ENCODE data around the gene RIMS3.
A peak's percentile ranks its signal among the peaks of the same experiment; 100 is the strongest.

Gene RIMS3

DNA sequence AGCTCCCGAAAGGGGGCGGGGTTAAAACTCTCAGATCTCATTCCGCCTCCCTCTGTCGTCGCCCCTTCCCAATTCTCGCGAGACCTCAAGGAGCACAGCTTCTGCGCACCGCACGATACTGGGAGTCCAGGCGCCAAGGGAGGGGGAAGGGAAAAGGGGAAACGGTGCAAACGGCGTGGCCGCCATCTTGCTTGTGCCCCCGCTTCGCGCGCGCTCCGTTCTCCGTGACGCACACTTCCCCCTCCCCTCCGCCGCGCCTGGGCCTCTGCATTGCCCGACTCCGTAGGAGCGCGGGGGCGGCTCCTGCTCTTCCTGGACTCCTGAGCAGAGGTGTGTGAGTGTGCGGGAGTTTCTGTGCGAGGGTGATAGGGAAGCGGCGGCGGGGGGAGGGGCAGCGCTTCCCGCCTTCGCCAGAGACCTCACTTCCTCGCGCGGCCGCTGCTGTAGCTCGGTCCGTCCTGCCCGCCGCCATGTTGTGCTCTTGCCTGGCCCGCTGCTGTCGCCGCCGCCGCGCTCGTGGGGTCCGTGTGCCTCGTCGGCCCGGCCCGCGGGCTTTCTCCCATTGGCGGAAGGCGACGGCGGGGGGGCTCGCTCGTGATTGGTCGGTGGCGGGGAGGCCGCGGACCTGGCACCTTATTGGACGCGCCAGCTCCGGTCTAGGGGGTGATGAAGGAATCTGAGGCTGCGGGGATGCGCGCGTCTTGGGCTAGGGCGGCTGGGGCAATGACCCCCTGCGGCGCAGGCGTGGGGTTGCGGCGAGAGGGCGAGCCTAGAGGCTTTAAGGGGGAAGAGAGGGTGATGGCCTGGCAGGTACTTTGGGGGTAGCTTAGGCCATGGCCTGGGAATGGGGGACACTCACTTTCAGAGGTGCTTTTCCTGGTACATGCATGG is 26.3 kb upstream of the RIMS3 start, which contains the start of gene NFYC:
Gene NFYC (plus strand): TSS at position 167 of the 891 bp plus-strand sequence. CDS start 47,140 bp downstream, outside the sequence.
- peak; percentile 97 for DNase-seq (ENCODE audit: low read depth)

DNA sequence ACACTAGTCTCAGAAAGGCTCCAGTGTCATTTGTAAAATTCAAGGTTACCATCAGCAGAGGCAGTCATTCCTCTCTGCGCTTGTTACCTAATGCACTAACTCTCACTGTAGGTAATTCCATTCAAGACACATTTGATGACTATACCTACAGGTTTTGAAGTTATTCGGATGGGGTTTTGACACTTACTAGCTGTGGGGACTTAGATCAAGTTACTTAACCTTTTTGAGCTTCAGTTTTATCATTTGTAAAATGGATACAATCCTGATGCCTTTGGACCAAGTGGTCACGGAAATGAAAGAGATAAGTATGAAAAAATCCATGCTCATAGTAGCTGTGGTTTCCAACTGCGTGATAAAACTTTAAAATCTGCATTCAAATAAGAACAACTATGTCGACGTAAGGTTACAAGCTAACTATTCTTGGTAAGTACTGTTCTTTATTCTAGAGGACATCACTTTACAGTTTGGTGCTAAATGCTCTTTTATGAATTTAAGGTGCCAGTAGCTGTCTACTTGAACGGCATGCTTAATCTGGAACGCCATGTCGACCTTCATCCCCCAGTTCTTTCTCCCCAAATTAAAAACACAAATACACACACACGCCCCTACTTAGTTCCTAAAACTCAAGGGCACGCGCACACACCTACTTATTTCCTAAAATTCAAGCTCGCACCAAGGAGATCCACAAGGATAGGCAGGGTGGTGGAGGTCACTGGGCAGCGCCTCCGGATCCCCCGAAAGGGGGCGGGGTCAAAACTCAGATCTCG is 25.5 kb upstream of the RIMS3 start:
- DNase-seq (ENCODE audit: low read depth), result no peak

DNA sequence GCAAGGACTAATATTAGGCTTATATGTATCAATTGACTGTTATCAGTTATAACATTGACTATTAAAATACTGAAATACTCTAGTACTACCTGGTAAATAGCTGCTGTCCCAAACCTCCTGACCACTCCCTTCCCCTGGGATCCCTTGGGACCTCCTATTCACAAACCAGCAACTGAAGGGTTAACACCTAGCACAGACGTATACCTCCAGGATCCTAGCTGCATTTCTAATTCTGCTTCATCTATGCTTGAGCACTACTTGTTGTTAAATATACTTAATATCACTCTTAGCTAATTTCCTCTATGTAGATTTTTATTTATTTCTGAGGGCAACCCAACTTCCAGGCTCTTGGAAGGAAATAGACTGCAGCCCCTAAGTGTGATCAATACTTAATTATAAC is 24.3 kb upstream of the RIMS3 start:
- DNase-seq (ENCODE audit: low read depth), result no peak

DNA sequence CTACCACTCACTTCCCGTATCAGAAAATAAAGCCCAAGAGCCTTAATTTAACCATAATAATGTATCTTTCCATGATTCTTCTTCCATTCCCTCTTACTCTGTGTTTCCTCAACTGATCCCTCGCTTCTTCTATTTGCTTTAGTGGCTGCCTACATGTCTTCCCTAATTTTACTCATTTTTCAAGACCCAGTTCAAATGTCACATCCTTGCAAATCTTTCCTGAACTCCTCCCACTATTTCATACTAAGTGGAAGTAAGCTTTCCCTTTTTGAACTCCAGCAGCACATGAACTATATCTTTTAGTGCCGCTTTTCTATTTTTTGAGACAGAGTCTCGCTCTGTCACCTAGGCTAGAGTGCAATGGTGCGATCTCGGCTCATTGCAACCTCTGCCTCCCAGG is 22.2 kb upstream of the RIMS3 start:
- DNase-seq (ENCODE audit: low read depth), result no peak

DNA sequence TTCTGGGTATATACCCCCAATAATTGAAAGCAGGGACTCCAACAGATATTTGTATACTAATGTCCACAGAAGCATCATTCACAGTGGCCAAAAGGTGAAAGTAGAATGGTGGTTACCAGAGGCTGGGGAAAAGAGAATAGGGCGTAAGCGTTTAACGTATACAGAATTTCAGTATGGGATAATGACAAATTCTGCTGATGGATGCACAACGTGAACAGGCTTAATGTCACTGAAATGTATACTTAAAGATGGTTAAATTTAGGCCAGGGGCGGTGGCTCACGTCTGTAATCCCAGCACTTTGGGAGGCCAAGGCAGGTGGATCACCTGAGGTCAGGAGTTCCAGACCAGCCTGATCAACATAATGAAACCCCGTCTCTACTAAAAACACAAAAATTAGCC is 21.6 kb upstream of the RIMS3 start:
- DNase-seq (ENCODE audit: low read depth), result no peak

DNA sequence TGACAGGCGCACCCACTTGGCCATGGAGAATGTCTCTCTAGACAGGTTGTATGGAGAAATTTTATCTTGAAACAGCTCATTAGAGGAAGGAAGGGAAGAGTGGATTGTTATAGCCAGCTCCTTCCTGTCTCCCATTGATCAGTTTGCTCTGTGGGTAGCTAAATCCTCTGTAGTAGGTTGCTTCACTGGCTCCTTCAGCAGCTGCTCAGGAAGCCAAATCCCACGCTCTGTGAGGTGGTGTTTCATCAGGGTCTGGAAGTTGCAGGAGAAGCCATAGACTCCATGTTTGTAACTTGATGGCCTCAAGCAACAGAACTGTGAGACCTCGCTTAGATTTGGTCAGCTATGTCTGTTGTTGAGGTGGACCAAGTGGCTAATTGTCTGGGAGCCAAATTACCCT is 19.2 kb upstream of the RIMS3 start:
- DNase-seq (ENCODE audit: low read depth), result no peak

DNA sequence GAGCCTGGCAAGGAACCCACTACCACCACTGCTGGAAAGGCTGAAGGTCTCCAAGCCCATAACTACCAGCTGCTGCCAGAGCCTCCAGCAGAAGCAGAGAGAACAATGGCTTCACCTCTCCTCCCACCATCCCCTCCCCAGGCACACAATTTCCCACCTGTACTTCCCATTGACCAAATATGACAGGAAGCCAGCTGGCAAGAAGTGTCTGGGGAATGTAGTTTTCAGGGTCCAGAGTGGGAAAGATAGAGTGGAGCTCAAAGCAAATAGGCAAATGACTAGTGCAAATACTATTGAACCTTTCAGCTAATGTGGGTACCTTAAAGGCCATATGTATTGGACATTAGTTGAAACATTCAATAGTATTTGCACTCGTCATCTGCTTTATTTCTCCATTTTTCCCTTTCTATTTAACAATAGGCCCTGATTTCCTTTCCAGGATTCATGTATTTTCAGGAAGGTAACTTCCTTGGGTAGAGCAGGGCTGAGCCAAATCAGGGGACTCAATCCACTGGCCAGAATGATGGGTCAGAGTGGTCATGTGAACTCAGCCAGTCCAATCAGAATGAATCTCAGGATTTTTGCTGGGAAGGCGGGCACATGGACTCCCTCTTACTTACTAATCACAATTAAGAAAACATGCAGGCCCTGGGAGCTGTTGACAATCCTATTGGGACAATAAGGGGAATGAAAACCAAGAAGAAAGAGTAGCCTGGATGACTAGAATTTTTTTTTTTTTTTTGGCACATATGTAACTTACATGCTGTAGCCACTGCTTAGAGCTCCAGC is 13.9 kb upstream of the RIMS3 start:
- DNase-seq (ENCODE audit: low read depth), result no peak

DNA sequence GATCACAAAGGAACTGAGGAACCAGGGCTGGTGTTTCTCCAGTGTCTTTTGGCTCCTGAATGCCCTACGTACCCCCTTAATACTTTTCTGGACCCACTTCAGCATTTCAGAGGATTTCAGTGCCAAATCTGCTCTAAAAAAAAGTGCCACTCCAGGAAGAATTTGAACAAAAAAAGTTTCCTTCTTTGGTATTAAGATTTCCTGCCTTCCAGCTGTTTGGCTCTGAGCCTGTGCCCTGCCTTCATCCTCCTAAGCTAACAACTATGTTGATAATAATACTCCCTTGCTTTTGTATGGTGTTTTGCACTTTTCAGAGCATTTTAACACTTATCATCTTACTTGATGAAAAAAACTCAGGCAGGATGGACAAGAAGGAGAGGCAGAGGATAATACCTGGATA is 11.0 kb upstream of the RIMS3 start:
- no peak for DNase-seq (ENCODE audit: low read depth)

DNA sequence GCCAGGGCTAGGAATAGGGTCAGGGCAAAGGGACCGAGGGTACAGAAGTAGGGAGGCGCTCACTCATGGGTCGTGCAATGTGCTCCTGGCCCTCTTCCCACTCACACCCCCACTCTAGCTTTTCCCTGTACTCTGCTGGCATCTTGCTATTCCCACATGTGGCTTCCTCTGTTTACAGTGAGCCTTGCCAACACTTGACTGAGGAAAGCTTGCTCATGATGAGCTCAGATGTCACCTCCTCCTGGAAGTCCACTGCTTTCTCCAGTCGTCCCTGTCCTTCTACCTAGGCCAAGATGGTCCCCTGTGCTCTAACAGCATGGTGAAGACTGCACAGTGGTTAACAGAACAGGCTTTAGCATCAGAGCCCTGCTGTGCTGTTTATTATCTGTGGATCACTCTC is 8.0 kb upstream of the RIMS3 start:
- no peak for DNase-seq (ENCODE audit: low read depth)

DNA sequence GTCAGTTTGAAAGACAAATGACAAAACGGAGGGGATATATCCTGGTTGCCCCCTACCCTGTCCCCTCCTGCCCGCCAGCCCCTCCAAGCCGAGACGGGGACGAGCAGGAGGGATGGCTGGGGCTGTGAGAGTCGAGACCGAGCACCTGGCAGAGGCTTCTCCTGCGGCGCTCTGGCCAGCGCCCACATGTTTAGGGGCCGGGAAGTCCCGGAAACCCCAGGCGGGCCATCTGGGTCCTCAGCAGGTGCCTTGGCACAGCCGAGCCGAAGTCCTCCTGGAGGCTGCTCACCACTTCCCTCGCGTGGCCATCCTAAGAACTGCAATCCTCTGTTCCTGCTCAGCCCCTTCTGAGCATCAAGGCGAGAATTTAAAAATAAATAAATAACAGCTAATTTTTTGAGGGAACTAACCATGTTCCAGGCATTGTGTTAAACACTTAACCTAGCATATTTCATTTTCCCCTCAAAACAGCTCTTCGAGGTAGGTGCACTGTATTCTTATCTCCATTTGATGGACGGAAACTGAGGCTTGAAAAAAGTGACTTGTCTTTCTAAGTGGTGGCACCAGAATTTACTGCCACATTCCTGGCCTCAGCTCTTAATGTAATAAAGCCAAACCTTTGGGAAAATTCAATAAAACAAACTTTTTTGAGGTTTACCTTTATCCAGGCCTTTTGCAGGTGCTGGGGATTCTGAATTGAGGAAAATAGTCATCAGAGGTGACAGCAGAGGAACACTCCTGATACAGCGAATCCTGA is 3.5 kb upstream of the RIMS3 start:
- peak; percentile 37 for DNase-seq (ENCODE audit: low read depth)

DNA sequence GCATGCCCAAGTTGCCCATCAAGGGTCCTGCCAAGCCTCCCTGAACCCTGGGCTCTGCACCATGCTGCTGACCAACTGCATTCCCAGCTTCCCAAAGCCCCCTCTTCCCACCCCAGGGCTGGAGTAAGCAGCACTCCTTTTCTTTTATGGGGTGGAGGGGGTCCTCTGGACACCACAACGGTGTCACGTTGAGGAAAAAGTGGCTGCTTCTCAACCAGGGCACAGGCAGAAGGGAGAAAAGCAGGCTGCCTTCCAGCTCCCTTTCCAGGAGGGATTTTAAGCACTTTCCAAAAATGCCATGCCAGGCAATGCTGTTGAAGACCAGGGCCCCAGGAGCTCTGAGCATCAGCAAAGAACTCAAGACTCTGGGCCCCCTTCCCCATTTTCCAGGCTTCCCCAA is 691 bp downstream of the RIMS3 start:
- no peak for DNase-seq (ENCODE audit: low read depth)

DNA sequence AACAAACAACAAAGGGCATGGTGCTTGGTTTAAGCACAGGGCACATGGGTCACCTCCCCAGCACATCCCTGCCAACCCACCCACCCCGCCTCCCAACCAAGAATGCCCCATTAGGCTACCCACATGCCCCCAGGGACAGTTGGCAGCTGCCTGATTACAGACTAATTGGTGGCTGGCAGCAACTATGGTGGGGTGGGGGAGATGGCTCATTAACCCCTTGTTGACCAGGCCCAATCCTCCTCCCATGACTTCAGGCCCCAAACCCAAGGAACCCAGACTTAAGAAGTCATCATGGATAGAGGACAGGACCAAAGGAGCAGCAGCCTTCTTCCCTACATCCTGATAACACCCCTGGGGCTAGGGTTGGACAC is 1.3 kb downstream of the RIMS3 start:
- no peak for DNase-seq (ENCODE audit: low read depth)

DNA sequence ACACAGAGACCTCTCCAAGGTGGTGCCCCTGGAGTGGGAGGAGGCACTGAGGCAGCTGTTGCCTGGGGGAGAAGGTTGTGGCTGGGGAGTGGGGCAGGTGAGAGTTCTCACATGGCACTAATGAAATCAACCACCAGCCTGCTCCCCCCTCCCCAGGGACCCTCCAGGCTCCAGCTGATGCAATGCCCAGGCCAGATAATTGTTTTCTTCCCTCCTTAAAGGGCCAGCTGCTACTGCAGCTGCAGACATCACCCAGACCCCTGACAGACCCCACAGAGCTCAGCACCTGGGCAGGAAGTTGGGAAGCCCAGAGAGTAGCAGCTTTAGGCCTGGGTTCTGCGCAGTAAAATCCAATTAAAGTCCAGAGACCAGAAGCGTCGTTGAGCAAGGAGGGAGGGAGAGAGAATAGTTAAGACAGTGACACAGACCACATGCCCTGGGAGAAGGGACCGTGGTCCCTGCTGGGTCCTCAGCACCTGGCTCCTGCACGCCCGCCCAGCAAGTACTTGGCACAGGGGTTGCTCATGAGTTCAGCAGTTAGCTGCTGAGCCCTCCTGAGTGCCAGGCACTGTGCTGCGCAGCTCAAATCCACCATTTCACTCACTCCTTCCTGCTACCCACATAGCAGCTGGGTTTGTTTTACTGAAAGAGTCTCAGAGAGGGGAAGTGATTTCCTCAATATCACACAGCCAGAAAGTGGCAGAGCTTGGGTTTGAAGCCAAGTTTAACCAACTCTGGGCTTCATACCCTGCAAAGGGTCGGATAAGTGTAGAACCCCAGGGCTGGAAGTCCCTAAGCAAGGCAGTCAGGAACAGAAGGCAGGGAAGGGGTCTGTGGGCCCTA is 1.9 kb downstream of the RIMS3 start:
- DNase-seq (ENCODE audit: low read depth), result no peak

DNA sequence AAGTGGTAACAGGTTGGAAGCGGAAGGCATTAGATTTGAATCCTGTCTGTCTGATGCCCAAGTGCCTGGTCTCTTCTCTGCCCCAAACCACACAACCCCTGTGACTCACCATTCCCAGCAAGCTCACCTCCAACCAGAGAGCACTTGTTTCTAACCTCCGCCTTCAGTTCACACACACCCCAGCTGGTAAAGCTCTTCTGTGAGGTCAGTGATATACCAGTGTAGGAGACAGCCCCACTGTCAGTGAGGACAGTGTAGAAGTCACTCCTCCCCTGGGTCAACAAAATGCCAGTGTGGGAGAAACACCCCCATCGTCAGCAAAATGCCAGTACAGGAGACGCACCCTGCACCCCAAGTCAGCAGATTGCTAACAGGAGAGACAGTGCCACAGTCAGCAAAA is 2.6 kb downstream of the RIMS3 start:
- DNase-seq (ENCODE audit: low read depth), result no peak

DNA sequence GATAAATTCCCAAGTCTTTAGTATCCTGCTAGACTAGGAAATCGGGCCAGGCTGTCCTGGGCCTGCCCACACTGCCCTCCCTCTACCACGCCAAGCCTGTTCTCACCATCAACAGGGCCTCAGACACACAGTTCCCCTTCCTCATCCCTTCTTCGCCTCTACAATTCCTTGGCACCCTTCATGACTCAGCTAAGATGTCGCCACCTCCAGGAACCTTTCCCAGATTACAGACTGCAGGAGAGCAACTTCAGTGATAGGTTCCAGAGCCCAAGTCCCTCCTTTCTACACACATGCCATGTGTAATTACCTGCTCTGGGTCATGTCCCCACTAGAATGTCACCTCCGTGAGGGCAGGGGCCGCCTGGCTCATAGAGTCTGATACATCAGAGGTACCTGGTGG is 3.3 kb downstream of the RIMS3 start:
- no peak for DNase-seq (ENCODE audit: low read depth)

DNA sequence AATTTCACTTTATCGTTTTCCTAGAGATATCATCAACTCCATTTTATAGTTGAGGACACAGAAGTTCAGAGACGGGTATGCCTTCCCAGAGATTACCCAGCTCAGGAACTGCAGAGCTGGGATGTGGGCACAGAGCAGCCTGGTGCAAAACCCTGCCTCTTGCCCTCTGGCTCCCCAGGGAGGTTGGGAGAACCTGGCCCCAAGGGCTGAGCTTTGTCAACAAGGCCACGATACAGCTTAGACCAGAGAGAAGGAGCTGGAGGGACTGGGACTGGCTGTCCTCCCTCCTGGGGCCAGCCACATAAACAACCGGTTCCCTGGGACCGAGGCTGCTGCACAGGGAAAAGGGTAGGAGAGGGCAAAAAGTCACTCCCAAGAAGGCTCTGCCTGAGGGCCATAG is 3.8 kb downstream of the RIMS3 start:
- no peak for DNase-seq (ENCODE audit: low read depth)

DNA sequence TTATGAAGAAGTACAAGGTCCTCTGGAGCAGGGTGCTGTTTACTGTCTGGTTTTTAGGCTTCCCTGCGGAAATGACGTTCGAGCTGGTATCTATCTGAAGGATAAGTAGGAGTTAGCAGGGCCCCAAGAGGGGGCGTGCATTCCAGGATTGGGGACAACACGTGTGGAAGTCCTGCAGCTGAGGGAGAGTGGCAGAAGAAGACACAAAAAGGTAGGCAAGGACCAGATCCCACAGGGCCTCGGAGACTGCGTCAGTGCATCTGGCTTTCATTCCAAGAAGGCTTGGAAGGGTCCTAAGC is 5.9 kb downstream of the RIMS3 start:
- DNase-seq (ENCODE audit: low read depth), result no peak

DNA sequence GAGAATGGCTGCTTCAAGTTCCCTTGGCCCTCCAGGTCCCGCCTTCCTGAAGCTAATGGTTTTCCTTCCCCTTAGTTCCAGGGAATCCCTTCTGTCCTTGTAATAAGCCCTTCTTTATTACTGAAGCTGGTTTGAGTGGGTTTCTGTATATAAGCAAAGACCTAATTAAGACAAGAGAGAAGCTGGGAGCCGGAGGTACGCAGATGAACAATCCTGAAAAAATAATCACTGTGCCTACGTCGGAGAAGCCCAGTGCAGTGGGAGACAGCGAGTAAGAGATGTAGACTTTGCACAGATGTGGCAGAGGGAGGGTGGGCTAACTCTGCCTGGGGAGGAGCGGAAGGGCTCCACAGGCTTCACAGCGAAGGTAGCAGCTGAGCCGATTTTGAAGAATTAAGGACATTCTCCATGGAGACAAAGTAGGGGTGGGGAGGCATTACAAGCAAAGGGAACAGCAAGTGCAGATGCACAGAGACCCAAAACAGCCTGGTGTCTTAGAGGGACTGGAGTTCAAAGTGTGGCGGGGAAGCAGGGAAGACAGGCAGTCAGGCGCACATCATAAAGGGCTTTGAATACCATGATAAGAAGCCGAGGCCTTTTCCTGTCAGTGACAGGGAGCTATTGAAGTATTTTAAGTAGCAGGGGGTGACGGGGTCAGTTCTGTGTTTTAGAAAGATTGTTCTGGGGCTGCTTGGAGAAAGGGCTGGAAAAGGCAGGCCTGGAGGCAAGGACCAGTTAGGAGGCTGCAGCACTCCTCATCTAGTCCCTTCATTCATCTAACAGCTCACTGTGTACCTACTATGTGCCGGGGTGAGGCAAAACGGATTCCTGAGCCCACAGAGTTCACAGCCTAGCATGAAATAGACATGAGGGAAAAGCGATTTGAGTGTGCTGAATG is 6.5 kb downstream of the RIMS3 start:
- DNase-seq (ENCODE audit: low read depth), result no peak

DNA sequence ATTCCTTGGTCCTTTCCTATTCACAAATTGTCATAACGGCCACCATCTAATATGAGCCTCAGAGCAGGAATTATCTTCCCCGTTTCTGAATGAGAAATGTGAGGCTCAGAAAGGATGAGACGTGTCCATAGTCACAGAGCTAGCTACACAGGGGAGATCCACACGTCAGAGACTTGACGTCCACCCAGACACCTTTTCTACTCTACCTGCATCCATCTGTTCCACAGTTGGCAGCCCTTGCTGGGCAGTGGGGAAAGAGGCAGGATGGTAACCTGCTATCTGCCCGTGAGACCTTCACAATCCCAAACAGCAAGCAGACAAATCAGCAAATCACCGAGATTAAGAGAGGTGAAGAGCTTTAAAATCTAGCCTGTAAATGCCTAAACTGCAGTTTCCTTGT is 8.4 kb downstream of the RIMS3 start:
- no peak for DNase-seq (ENCODE audit: low read depth)

All from stromal cell of bone marrow (primary cell).